HL-60/S4 treated with retinoic acid at 250 ng/mL for 4 days and 3 days (cell line): ENCODE data around the gene MTRF1.

Source experiments
- in situ Hi-C: fragments of 300-500 bp; cut with MboI; formaldehyde crosslinking; loops from 2 replicates; pipeline ENCODE4 v1.7.0; 2022; ENCODE audit warnings: low sequenced_read_pairs

MTRF1 gene, protein sequence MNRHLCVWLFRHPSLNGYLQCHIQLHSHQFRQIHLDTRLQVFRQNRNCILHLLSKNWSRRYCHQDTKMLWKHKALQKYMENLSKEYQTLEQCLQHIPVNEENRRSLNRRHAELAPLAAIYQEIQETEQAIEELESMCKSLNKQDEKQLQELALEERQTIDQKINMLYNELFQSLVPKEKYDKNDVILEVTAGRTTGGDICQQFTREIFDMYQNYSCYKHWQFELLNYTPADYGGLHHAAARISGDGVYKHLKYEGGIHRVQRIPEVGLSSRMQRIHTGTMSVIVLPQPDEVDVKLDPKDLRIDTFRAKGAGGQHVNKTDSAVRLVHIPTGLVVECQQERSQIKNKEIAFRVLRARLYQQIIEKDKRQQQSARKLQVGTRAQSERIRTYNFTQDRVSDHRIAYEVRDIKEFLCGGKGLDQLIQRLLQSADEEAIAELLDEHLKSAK

DNA sequence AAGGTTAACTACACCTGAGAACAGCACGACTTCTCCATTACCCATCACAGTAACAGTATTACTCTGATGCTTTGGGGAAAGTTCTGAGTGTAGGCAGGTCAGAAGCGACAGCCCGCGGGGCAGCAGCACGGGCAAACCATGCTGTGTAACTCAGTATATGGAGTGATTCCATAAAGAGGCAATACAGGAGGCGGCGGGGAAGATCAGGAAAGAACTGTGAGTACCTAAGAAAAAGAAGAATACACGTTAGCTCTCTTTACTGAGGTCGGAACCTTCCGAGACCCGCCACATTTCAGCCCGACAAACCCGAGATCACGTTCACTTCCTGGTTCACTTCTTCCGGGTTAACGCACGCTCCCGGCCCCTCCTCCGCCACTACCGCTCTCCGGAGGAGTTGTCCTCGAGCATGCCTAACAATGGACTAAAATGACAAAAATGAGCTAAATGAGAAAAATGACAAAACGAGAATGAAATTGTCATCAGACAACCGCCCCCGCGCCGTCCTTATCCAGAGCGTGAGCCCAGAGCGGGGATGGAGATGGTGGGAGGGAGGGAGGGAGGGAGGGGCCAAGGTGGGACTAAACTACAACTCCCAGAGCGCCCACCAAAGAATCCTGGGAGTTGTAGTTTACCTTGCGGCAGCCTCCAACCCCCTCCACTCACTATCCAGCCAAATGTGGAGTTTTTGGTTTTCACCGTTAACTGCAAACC, at the start of gene MTRF1:
MTRF1 (minus strand) TSS at position 316 of the 711 bp plus-strand sequence. CDS start 2,669 bp downstream, outside the sequence.
- in situ Hi-C loops = no loop called here

DNA sequence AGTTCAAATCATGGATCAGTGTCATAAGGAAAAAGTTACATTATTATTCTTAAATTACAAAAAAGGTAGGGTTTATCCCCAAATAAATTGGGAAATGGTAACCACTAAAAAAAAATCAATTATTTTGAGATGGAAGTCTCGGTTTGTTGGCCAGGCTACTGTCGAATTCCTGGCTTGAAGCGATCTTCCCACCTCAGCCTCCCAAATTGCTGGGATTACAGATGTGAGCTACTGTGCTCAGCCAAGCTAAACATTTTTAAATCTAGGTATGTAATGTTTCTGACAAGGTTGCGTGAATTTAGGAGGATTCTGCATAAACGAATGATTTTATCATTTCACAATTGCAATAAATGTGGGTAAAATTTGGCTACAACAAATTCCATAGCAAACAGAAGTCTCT, 49.7 kb upstream of the MTRF1 start:
- in situ Hi-C loops = no loop called here

DNA sequence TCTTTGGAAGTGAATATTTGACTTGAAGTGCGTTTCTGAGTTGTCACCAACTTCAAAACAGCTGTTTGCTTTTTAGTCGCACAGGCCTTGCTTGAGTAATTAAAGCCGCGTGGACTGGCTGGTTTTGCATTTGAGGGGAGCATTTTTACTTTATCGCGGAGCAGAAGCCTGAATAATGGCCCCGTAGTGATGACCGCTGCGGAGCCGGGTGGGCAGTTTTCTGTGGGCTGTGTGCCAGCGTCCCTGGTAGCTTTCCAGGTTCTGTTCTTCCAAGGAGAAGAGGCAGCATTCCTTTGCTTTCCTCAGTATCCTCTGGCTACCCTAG, 48.8 kb upstream of the MTRF1 start:
- in situ Hi-C loops = no loop called here

DNA sequence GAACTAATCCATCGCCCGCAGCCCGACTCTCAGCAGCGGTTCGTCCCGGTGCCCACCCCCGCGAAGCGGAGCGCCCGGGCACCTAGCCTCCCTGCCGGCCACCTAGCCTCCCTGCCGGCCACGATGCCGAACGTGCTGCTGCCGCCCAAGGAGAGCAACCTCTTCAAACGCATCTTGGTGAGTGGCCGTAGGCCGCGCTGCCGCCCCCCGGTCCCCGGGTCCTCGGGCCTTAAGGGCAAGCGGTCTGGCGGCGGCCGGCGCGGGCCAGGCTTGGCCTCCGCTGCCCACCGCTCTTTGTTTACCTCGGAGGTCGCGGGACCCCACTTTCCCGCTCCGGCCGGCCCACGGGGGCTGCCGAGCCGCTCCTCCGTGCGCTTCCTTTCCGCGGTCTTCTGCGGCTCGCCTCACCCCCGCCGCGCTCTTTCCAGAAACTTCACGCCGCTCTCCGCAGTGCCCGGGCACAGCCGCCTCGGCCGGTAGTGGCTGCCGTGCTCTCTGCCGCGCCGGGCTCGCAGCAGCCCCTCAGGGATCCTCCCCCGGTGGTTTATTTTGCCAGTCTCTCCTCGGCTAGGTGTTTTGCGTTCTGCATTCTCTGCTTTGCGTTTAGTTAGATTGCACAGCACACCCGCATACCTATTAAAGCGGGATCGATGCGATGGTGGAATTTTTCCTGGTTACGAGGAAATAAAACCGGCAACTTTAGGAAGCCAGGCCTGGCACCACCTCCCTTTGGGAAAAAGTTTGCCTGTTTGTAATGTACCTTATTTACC, 48.2 kb upstream of the MTRF1 start:
- in situ Hi-C loops = no loop called here

DNA sequence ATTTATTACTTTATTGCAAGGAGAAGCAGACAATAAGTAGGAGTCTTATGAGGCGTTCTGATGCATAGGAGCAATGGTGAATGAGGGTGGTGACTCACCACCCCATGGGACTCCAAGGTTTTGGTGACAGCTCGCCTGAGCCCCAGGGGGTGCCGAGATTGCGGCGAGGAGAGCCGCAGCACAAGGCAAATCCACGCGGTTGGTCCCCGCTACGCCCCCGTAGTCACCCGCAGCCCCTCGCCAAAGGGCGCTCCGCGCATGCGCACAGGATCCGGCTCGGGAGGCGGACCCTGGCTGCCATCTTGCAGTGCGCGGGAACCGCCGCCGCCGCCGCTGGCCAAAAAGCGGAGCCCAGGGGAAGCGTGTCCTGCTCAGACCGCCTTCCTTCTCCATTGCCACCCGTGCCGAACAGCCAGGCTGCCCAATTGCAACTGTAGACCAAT, 47.6 kb upstream of the MTRF1 start, which contains the start of gene NAA16:
NAA16 (plus strand) TSS at position 305 of the 443 bp plus-strand sequence. CDS start 262 bp downstream, outside the sequence.
- in situ Hi-C loops = no loop called here

DNA sequence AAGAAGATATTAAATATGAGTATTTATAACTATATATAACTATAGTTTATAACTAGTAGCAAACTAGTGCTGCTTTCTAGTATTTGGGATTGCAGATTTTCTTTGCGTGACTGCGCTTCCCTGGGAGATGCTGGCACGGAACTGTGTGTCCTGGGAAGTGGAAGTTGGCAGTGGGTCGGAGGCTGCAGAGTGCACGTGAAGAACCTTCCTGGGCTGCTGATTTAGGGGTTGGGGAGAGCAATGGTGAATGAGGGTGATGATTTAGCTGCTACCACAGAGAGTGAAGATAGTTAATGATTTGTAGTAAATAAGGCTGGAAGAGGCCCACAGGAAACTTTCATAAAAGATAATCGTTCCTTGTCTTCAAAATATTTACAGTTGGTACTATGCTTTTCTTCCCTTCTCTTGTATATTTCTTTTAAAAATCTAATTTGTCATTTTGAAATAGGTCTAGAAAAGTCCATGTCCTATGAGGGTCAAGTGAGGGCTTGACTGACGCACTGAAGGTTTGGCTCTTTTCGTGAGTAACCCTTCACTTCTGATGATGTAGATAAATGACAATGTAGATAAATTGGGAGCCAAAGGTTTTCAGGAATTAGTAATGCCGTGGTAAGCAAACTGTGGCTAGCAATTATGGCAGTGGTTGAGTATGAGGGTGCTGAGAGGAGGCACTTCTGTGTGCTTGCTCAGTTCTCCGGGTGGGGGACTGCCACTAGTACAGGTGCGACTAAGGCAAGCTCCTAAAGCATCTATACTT, 44.7 kb upstream of the MTRF1 start:
- in situ Hi-C loops = no loop called here

DNA sequence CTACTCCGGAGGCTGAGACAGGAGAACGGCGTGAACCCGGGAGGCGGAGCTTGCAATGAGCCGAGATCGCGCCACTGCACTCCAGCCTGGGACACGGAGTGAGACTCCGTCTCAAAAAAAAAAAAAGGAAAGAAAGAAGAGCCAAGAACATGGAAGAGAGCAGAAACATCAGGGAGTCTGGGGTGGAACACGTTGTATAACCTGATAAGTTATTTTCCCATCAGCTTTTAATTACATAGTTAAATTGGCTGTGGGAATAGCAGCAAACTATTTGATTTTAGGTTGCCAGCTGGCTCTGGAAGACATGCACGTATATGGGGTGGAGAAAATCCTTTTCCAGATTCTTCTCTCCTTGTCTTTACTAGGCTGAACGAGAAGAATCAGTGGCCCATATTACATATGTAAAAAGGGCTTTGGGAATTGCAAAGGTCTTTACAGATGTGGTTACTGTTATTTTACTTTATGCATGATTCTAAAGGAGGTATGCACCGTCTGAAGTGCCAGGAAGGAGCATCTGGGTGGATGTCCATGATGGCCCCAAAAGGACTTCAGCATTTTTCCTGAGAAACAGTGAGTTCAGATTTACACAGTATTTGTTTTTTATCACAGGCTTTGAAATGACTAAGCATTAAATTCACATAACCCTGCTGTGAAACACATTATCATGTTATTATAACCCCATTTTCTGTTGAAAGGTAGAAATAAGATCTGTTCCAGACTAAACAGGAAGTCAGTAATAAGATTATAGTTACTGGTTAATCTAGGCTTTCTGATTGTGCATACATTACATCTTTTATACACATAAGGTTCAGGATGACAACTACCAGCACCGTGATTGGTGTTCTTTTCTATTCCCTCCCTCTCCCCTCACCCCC, 43.1 kb upstream of the MTRF1 start:
- in situ Hi-C loops = no loop called here

DNA sequence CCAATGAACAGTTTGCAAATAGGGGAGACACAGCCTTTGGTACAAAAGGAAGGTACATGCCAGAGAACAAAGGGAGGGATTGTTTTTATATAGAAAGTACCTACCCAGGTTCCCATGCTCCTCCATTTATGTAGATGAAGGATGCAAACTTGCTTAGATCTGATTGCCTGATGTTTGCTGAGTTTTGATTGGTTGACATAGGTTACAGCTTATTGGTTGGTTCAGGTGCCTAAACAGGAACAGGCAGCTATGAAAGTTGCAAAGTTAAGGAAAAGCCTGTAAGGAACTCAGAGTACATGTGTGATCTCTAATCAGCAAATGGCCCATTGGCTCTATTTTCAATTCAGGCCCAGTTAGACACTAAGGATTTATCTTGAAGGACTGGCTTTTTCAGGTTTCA, 41.2 kb upstream of the MTRF1 start:
- in situ Hi-C loops = no loop called here

DNA sequence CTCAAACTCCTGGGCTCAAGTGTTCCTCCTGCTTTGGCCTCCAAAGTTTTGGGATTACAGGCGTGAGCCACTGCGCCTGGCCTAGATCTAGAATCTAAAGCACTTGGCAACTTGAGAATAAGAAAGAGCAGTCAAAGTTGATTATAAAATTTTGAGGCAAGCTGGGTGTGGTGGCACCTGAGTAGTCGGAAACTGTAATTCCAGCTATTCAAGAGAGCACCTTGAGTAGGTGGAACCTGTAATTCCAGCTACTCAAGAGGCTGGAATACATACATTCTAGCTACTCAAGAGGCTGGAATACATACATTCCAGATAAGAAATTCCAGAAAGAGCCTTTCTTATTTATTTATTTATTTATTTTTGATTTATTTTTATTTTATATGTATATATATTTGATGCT, 39.4 kb upstream of the MTRF1 start:
- in situ Hi-C loops = no loop called here

DNA sequence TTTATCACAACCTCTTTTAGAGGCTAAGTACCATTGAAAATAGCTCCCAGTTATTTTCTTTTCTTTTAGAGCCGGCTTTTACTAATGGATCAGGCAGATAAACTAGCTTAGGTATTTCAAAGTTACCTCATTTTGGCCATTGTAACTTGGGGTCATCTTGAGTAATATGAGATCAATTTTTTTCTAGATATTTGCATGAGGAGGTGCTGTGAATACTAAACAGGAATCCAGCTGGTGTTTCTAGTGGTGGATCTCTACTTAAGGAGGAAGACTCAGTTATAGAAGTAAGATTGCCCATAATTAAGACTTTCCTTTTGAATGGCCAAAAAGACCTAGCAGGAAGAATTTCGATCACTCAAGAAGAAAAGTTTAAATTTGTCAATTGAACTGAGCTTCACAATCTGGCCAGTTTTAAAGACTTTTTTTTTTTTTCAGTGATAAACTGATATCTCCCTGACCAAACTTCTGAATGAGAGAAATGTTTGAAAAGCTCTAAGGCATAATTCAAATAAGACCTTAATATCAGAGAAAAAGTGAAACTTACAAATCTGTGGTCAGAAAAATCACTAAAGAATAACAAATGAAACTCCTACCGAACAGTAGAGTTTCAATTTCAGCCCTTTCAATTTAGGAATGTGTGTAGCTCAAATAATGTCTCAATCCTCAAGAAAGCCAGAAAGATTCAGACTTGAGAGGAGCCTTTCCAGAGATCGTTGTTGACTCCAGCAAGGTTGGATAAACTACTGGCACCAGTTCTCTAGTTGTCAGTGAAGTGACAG, 36.1 kb upstream of the MTRF1 start:
- in situ Hi-C loops = no loop called here

DNA sequence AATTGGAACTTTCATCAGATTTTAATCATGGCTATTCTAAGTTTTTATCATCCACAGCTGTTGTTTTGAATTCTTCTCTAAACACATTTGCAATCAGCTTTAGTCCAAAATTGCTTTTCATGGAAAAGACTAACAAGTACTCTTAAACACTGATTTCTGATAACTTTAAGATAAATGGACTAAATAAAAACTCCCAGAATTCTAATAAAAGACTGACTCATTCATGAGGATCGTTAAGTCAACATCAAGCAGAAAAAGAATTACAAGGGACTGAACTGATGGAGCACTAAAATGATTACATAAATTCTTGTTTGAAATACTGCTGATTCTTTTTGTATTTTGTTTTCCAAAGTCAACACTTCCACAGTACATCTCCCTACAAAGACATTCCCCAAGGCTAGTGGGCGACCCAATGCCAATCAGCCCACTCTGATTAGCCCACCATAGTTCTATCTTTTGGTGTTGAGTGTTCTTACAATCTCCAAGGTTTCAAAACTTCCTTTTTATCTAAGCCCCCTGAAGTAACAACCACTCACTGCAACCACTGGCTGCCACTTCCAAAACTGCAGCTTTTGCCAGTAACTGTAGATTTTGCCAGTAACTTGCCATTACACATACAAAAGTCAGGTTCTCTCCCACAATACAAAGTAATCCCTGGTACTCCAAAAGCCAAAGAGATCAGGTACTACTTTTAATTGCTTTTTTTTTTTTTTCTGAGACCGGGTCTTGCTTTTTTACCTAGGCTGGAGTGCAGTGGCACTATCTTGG, 33.7 kb upstream of the MTRF1 start:
- in situ Hi-C loops = no loop called here

DNA sequence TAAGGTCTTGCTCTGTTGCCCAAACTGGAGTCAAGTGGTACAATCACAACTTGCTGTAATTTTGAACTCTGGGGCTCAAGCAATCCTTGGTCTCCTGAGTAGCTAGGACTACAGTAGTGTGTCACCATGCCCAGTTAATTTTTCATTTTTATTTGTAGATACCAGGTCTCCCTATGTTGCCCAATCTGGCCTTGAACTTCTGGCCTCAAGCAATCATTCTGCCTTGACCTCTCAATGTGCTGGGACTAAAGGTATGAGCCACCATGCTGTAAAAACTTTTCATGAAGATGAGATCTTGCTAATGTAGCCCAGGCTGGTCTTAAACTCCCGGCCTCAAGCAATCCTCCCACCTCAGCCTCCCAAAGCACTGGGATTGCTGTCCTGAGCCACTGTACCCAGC, 32.6 kb upstream of the MTRF1 start:
- in situ Hi-C loops = no loop called here

DNA sequence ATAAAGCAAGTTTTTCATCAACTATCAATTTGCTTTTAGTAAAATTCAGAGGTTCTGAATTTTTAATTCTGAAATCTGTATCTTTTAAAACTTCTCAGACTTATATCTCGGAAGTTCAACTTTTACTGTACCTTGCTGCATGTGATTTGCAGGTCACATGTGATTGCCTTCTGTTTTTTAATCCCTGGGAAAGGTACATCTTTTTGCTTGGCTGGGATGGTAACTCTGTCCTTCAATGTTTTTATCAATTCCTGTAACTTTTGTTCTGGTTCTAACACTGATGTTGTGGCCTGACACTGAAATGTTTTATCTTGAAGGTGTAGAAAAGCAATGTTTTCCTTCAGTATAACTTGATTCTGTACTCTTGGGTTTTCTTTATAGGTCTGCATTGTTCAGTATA, 31.5 kb upstream of the MTRF1 start:
- in situ Hi-C loops = no loop called here

DNA sequence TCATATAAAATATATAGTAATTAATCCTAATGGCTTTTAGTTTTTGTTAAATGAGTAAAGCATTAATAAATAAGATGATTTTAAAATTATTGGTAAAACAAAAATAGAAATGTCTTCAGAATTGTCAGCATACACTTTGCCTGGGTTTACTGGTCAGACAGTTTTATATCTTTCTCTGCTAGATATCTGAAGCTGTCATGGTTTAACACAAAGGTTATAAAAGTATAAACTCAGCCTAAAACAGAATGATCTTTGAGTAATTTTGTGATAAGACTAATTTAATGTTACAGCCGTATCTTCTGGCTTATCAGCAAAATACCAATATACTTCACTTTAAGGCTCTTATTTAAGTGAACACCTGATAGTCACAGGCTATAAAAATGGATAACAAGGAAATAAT, 29.9 kb upstream of the MTRF1 start:
- in situ Hi-C loops = no loop called here

DNA sequence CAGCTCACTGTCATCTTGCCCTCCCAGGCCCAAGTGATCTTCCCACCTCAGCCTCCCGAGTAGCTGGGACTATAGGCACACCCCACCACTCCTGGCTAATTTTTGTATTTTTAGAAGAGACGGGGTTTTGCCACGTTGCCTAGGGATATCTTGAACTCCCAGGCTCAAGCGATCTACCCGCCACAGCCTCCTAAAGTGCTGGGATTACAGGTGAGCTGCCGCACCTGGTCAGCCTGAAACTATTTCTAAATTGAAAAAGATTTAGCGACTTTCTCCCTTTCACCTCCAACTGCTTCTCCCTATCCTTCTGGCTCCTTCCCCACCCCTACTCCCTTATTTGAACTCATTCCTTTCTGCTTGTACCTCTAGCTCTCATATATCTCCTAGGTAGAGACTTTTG, 27.9 kb upstream of the MTRF1 start:
- in situ Hi-C loops = no loop called here

DNA sequence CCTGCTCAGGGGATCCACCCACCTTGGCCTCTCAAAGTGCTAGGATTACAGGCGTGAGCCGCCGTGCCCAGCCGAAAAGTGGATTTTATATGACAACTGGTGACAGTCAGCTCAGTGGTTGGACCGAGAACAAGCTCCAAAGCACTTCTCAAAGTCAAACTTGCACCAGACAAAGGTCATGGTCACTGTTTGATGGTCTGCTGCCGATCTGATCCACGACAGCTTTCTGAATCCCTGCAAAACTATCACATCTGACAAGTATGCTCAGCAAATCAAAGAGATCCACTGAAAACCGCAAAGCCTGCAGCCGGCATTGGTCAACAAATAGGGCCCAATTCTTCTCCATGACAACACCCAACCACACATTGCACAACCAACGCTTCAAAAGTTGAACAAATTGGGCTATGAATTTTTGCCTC, 26.1 kb upstream of the MTRF1 start:
- in situ Hi-C loops = no loop called here

DNA sequence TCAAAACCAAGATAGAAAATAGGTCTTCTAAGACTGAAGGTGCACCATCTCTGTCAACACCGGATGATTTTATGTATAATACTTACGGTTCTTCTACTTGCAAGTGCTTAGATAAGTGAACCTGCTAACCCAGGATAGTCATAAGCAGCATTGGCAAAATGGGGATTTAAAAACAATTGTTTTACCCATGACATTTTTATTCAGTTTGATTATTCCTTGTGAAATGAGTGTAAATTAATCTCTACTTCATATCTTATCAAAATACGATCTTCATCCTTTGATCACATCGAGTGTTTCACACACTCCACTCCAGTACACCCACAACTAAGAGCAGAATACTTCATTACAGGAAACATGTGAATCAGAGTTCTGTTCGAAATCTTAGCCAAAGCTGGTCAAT, 23.0 kb upstream of the MTRF1 start:
- in situ Hi-C loops = no loop called here
